Measurements from ENCODE around the gene ALK. TPM values are rescaled to one million over a fixed set of nuclear protein-coding genes. Genes with fewer than 3 reads are reported as not detected.

The ALK gene
- total and polyA plus RNA-seq, 12 donors: 0.09 to 1.8 (median 0.53) TPM; not detected in 1

- no peaks in the 10 kb centered on the region for H3K36me3 ChIP-seq (replicated peaks in 1 of 2)
- intact Hi-C loops (cut with DNase I): no loop called here
- H3K27me3 ChIP-seq: no peaks in the 10 kb centered on the region
- H3K4me1 ChIP-seq (replicated peaks in 1 of 2): no peaks in the 10 kb centered on the region
- H3K9me3 ChIP-seq (replicated peaks in 1 of 3): no peaks in the 10 kb centered on the region
- DNase-seq: no peak
- no peak for TF ChIP-seq POLR2A (IDR thresholded peaks at IDR 0.05)
- TF ChIP-seq CTCF (IDR thresholded peaks at IDR 0.05): no peak
- H3K27ac ChIP-seq: no peak overlapping the region
- H3K4me3 ChIP-seq: no peak overlapping the region
- WGBS, 4 donors: 57 to 79% (median 68%) methylated on average over 1 of the region's 1 CpG
These were observed 218.1 kb downstream of the ALK start for GRCh38 chr2:29703336-29703735.

DNA sequence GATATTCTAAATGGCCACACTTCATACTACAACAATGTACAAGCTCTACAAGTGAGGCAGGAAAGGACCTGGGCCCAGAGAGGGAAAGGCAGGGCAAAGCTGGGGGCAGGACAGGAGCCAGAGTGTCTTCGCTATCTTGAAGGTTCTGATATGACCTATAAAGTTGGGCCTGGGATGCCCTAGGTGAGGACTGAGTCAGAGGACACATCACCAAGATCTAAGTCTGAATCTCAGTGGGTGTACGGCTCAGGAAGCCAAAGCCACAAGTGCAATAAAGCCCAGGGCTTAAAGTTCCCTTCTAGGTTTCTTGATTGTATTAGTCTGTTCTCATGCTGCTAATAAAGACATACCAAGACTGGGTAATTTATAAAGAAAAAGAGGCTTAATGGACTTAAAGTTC is 219.1 kb downstream of the ALK start:
- intact Hi-C loops (cut with DNase I): no loop called here
- 73 to 88% (median 81%) methylated on average over 2 of the region's 2 CpGs for WGBS, 4 donors
- no peak for TF ChIP-seq CTCF (IDR thresholded peaks at IDR 0.05)
- no peak for DNase-seq
- Histone ChIP-seq H3K4me1 (replicated peaks in 1 of 2) (no peaks in the 10 kb centered on the region), H3K9me3 (replicated peaks in 1 of 3) (no peaks in the 10 kb centered on the region), H3K27me3 (no peaks in the 10 kb centered on the region), H3K4me3 (no peak overlapping the region), H3K27ac (no peak overlapping the region), H3K36me3 (replicated peaks in 1 of 2) (no peaks in the 10 kb centered on the region)

DNA sequence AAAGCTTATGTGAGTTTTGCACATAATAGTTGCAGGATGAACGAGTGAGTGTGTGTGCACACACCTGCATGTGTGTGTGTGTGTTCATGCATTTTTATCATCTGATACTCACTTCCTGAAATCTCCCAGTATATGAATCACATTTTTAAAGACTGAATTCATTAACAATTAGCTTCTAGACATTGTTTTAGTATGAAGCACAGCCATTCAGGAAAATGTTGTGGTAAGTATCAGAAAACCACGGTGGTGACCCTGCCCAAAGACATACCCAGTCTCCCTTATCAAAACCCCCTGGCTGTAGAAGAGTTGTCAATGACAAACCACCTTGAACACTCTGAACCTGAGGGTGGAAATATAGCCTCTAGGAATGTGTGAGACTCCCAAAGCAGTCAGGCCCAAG is 220.8 kb downstream of the ALK start:
- no peak for DNase-seq
- H3K9me3 ChIP-seq (replicated peaks in 1 of 3): no peaks in the 10 kb centered on the region
- WGBS, 4 donors: 76 to 97% (median 84%) methylated on average over 2 of the region's 2 CpGs
- H3K4me3 ChIP-seq: no peak overlapping the region
- intact Hi-C loops (cut with DNase I): no loop called here
- TF ChIP-seq CTCF (IDR thresholded peaks at IDR 0.05) (no peak), POLR2A (IDR thresholded peaks at IDR 0.05) (no peak)
- H3K27me3 ChIP-seq: no peaks in the 10 kb centered on the region
- H3K36me3 ChIP-seq (replicated peaks in 1 of 2): no peaks in the 10 kb centered on the region
- no peaks in the 10 kb centered on the region for H3K4me1 ChIP-seq (replicated peaks in 1 of 2)
- H3K27ac ChIP-seq: no peak overlapping the region

DNA sequence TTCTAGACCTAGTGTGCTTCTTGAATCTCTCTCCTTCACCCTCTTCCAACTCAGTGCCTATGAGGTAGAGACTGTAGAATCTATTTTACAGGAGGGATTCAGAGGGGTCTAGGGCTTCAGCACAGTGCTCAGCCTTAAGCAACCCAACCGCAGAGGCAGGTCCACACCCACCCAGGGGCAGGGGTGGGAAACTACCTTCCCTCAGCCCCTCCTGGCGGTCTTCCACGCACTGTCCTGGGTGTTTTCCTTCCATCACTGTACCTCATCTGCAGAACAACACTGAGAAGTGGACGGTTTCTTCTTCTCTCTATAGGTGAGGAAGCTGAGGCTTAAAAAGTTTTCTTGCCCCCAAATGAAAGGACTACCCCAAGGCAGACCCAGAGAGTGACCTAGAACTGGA is 222.3 kb downstream of the ALK start:
- no peak for DNase-seq
- Histone ChIP-seq H3K9me3 (replicated peaks in 1 of 3) (no peaks in the 10 kb centered on the region), H3K36me3 (replicated peaks in 1 of 2) (no peaks in the 10 kb centered on the region), H3K4me1 (replicated peaks in 1 of 2) (no peaks in the 10 kb centered on the region), H3K4me3 (no peak overlapping the region), H3K27me3 (no peaks in the 10 kb centered on the region), H3K27ac (no peak overlapping the region)
- TF ChIP-seq CTCF (IDR thresholded peaks at IDR 0.05): no peak
- TF ChIP-seq POLR2A (IDR thresholded peaks at IDR 0.05): no peak
- intact Hi-C loops (cut with DNase I): no loop called here
- 63 to 70% (median 63%) methylated on average over 4 of the region's 4 CpGs for whole genome bisulfite sequencing, 4 donors
